GM19372 (cell line): ENCODE measurements around the gene BSCL2.
A peak's percentile ranks its signal among the peaks of the same experiment; 100 is the strongest.
"Not testable (repeated sequence)": the region's sequence is repeated elsewhere in the genome, so short reads cannot be mapped to it uniquely, and the experiment has no call there.

ENCODE experiments used
- ATAC-seq: cut with Tn5 transposase; IDR thresholded peaks from one replicate; pipeline ENCODE4 v1.9.1; 2021; ENCODE audit warnings: mild to moderate bottlenecking, low read depth, moderate library complexity; ENCODE audit not compliant: unreplicated experiment

BSCL2 gene

GRCh38 chr11:62688491-62688890 is 18.7 kb downstream of the BSCL2 start:
- ATAC-seq = no peak

- ATAC-seq = no peak
Observed at GRCh38 chr11:62687508-62688396, 19.5 kb downstream of the BSCL2 start.

- ATAC-seq = no peak
Observed at GRCh38 chr11:62682518-62682917, 24.7 kb downstream of the BSCL2 start.

GRCh38 chr11:62680825-62681240 is 26.4 kb downstream of the BSCL2 start:
- ATAC-seq = peak; percentile 66

- no peak for ATAC-seq
Observed at GRCh38 chr11:62678770-62679696, 28.2 kb downstream of the BSCL2 start, which contains the start of gene UBXN1. TSS of gene UBXN1 (minus strand) at chr11:62679073. CDS start at chr11:62678923, 150 bp downstream.

- ATAC-seq = no peak
Observed at GRCh38 chr11:62678433-62678769, 28.8 kb downstream of the BSCL2 start.

GRCh38 chr11:62677714-62678113 is 29.5 kb downstream of the BSCL2 start:
- ATAC-seq = no peak

GRCh38 chr11:62677156-62677555 is 30.1 kb downstream of the BSCL2 start:
- ATAC-seq = no peak

- no peak for ATAC-seq
Observed at GRCh38 chr11:62676698-62677097, 30.5 kb downstream of the BSCL2 start.

GRCh38 chr11:62675415-62675814 is 31.8 kb downstream of the BSCL2 start:
- not testable (repeated sequence) for ATAC-seq

- ATAC-seq = no peak
Observed at GRCh38 chr11:62673196-62673525, 34.1 kb downstream of the BSCL2 start.

- ATAC-seq = peak; percentile 61
Observed at GRCh38 chr11:62671608-62672389, 35.4 kb downstream of the BSCL2 start, which contains the start of the genes LBHD1 and UQCC3. TSS of gene LBHD1 (minus strand) at chr11:62672267. CDS start at chr11:62670031, 2,236 bp downstream. TSS of gene UQCC3 (plus strand) at chr11:62671673. CDS start at chr11:62671746, 73 bp downstream.

- no peak for ATAC-seq
Observed at GRCh38 chr11:62671236-62671607, 36.0 kb downstream of the BSCL2 start.

GRCh38 chr11:62669420-62670161 is 37.6 kb downstream of the BSCL2 start:
- no peak for ATAC-seq

GRCh38 chr11:62667460-62667859 is 39.8 kb downstream of the BSCL2 start:
- no peak for ATAC-seq

GRCh38 chr11:62666259-62666926 is 40.8 kb downstream of the BSCL2 start:
- no peak for ATAC-seq

- ATAC-seq = peak; percentile 3
Observed at GRCh38 chr11:62665599-62666258, 41.5 kb downstream of the BSCL2 start.

- peak; percentile 82 for ATAC-seq
Observed at GRCh38 chr11:62665075-62665598, 42.1 kb downstream of the BSCL2 start, which contains the start of the genes C11orf98 and CSKMT. TSS of gene C11orf98 (minus strand) at chr11:62665210. CDS start at chr11:62665169, 41 bp downstream. TSS of gene CSKMT (plus strand) at chr11:62665312. CDS start at chr11:62665880, 568 bp downstream.
